Liver (tissue), 9 donors: ENCODE data around the gene FAM131B. TPM values are rescaled to one million over a fixed set of nuclear protein-coding genes. Genes with fewer than 3 reads are reported as not detected.
A peak's percentile ranks its signal among the peaks of the same experiment; 100 is the strongest.

Experiments used
- DNase-seq: peaks from one replicate; pipeline ENCODE4 v3.0.0-alpha.2; 2017; ENCODE audit warnings: low spot score
- H3K27ac ChIP-seq, 2 donors: one replicate each; pipeline ENCODE4 v1.7.0; 2013; ENCODE audit warnings: inconsistent platforms in 2 of 2, low read length in 2 of 2, control low read depth in 1 of 2, low read depth in 1 of 2, mild to moderate bottlenecking in 1 of 2
- H3K27me3 ChIP-seq, 4 donors: one replicate each; pipeline versions ENCODE4 v1.6.1 to v1.7.0; 2013; ENCODE audit warnings: low read length in 3 of 4, inconsistent platforms in 1 of 4, mild to moderate bottlenecking in 1 of 4, moderate library complexity in 1 of 4; ENCODE audit not compliant: control insufficient read depth in 4 of 4, insufficient read depth in 4 of 4
- H3K36me3 ChIP-seq, 4 donors: one replicate each; pipeline versions ENCODE4 v1.6.1 to v1.7.0; 2013; ENCODE audit warnings: low read length in 3 of 4, mild to moderate bottlenecking in 3 of 4, low read depth in 1 of 4, moderate library complexity in 1 of 4; ENCODE audit not compliant: control insufficient read depth in 4 of 4, insufficient read depth in 3 of 4
- H3K4me1 ChIP-seq, 4 donors: one replicate each; pipeline versions ENCODE4 v1.6.1 to v1.7.0; 2013; ENCODE audit warnings: low read length in 3 of 4, mild to moderate bottlenecking in 3 of 4, moderate library complexity in 1 of 4; ENCODE audit not compliant: control insufficient read depth in 4 of 4, insufficient read depth in 4 of 4
- H3K4me3 ChIP-seq, 3 donors: one replicate each; pipeline versions ENCODE4 v1.6.1 to v1.7.0; 2013; ENCODE audit warnings: low read length in 3 of 3, control low read depth in 1 of 3, low read depth in 1 of 3, mild to moderate bottlenecking in 1 of 3
- H3K9ac ChIP-seq, 2 donors: one replicate each; pipeline ENCODE4 v1.7.0; 2013; ENCODE audit warnings: low read length in 2 of 2, mild to moderate bottlenecking in 2 of 2, moderate library complexity in 2 of 2, control low read depth in 1 of 2, low read depth in 1 of 2
- H3K9me3 ChIP-seq, 4 donors: one replicate each; pipeline versions ENCODE4 v1.6.1 to v1.7.0; 2013; ENCODE audit warnings: low read length in 3 of 4; ENCODE audit not compliant: control insufficient read depth in 4 of 4
- CTCF ChIP-seq: fragments of 150-350 bp; IDR thresholded peaks from 2 replicates; pipeline ENCODE4 v1.5.1; 2017; ENCODE audit warnings: improper control_type of control experiment, low read depth, low read length; ENCODE audit not compliant: missing input control
- FOXA2 ChIP-seq: IDR thresholded peaks from 2 replicates; pipeline ENCODE4 v1.6.1; 2016; ENCODE audit warnings: antibody characterized with exemption
- HNF4G ChIP-seq: IDR thresholded peaks from 2 replicates; pipeline ENCODE4 v1.6.1; 2016; ENCODE audit warnings: antibody characterized with exemption
- JUND ChIP-seq, 2 donors: IDR thresholded peaks; 2 replicates each; pipeline ENCODE4 v1.6.1; 2016; ENCODE audit warnings: antibody characterized with exemption in 2 of 2
- MAX ChIP-seq: IDR thresholded peaks from 2 replicates; pipeline ENCODE4 v1.6.1; 2016; ENCODE audit warnings: antibody characterized with exemption
- NR2F2 ChIP-seq: IDR thresholded peaks from 2 replicates; pipeline ENCODE4 v1.6.1; 2016; ENCODE audit warnings: antibody characterized with exemption
- RAD21 ChIP-seq, 2 donors: IDR thresholded peaks; 2 replicates each; pipeline ENCODE4 v1.6.1; 2016; ENCODE audit warnings: antibody characterized with exemption in 2 of 2, mild to moderate bottlenecking in 2 of 2
- RXRA ChIP-seq, 2 donors: IDR thresholded peaks; 2 replicates each; pipeline ENCODE4 v1.6.1; 2017 to 2018; ENCODE audit warnings: antibody characterized with exemption in 2 of 2, mild to moderate bottlenecking in 1 of 2
- SP1 ChIP-seq: IDR thresholded peaks from 2 replicates; pipeline ENCODE4 v1.6.1; 2018; ENCODE audit warnings: antibody characterized with exemption, mild to moderate bottlenecking
- TAF1 ChIP-seq: conservative IDR thresholded peaks from 2 replicates; pipeline ENCODE4 v1.6.1; 2016; ENCODE audit warnings: antibody characterized with exemption, mild to moderate bottlenecking
- YY1 ChIP-seq: IDR thresholded peaks from 2 replicates; pipeline ENCODE4 v1.6.1; 2016; ENCODE audit warnings: antibody characterized with exemption, mild to moderate bottlenecking
- WGBS: extraction: QIAGEN DNeasy Blood & Tissue Kit; methylation state at CpG from one replicate; pipeline ENCODE4 v1.1.7; 2013; 5-methylcytosine and 5-hydroxymethylcytosine counted together
- polyA plus RNA-seq, 2 donors: library from polyadenylated mRNA; stranded (reverse) in 1 of 2; unstranded in 1 of 2; fragments of 200-250 nt in 1 of 2; fragments of >200 nt in 1 of 2; fragmentation: Nextera tagmentation in 1 of 2; extraction: Ambion mirVana in 1 of 2; gene quantifications; one replicate each; pipeline versions ENCODE4 v1.2.1 to v1.2.3, GENCODE V29; 2013 to 2015
- total RNA-seq, 2 donors: library from RNA; depleted of rRNA; stranded (reverse); fragments of >200 nt; gene quantifications; one replicate each; pipeline ENCODE4 v1.2.3, GENCODE V29; 2014
- TF ChIP-seq, protein P1 (sequence below): IDR thresholded peaks from 2 replicates; pipeline ENCODE4 v1.6.1; 2016; ENCODE audit warnings: antibody characterized with exemption, mild to moderate bottlenecking
- TF ChIP-seq, protein P2 (sequence below): IDR thresholded peaks from 2 replicates; pipeline ENCODE4 v1.6.1; 2016; ENCODE audit warnings: antibody characterized with exemption
- donor health status: healthy.
- donor health status: healthy.
- donor health status: healthy.
- donor health status: healthy.
- donor health status: healthy.

Gene FAM131B
- total and polyA plus RNA-seq, 4 donors: 0.06 to 0.14 (median 0.08) TPM; not detected in 1

- TF ChIP-seq CTCF (no peak), RAD21 (IDR thresholded peaks at IDR 0.05) (no peak), NR2F2 (peak; percentile 72)
Observed at GRCh38 chr7:143391462-143392404, 29.2 kb upstream of the FAM131B start (continued).

DNA sequence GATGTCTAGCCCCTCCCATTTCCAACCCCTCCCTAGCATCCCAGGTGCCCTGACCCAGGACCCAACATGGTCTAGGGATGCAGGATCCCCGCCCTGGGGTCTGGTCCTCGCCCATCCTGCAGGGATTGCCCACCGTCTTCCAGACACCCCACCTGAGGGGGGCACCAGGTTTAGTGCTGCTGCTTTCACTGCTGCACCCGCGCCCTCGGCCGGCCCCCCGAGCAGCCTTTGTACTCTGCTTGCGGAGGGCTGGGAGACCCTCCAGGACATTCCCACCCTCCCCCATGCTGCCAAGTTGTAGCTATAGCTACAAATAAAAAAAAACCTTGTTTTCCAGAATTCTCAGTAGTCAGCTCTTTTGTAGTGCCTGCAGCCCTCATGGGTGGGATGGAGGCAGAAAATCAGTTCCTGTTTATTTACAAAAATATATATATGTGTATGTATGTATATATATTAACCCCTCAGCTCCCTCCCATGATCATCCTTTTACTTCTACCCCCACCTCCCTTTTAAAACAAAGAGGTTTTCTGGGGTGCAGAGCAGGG, 28.3 kb upstream of the FAM131B start:
- WGBS: 95% methylated on average over 9 of the region's 9 CpGs
- Histone ChIP-seq H3K9me3 (no peaks in the 10 kb centered on the region), H3K9ac (no peak overlapping the region), H3K4me3 (no peak overlapping the region), H3K27me3 (no peaks in the 10 kb centered on the region), H3K36me3 (peaks cover 12 to 31% (median 18%) of the 10 kb centered on the region in 4 donors), H3K4me1 (peaks cover 34 to 68% (median 62%) of the 10 kb centered on the region in 4 donors), H3K27ac (peak overlapping the region in 1 of 2 donors; percentile 28)
- DNase-seq: no peak
- TF ChIP-seq, protein P1, sequence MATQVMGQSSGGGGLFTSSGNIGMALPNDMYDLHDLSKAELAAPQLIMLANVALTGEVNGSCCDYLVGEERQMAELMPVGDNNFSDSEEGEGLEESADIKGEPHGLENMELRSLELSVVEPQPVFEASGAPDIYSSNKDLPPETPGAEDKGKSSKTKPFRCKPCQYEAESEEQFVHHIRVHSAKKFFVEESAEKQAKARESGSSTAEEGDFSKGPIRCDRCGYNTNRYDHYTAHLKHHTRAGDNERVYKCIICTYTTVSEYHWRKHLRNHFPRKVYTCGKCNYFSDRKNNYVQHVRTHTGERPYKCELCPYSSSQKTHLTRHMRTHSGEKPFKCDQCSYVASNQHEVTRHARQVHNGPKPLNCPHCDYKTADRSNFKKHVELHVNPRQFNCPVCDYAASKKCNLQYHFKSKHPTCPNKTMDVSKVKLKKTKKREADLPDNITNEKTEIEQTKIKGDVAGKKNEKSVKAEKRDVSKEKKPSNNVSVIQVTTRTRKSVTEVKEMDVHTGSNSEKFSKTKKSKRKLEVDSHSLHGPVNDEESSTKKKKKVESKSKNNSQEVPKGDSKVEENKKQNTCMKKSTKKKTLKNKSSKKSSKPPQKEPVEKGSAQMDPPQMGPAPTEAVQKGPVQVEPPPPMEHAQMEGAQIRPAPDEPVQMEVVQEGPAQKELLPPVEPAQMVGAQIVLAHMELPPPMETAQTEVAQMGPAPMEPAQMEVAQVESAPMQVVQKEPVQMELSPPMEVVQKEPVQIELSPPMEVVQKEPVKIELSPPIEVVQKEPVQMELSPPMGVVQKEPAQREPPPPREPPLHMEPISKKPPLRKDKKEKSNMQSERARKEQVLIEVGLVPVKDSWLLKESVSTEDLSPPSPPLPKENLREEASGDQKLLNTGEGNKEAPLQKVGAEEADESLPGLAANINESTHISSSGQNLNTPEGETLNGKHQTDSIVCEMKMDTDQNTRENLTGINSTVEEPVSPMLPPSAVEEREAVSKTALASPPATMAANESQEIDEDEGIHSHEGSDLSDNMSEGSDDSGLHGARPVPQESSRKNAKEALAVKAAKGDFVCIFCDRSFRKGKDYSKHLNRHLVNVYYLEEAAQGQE: no peak
- TF ChIP-seq, protein P2, sequence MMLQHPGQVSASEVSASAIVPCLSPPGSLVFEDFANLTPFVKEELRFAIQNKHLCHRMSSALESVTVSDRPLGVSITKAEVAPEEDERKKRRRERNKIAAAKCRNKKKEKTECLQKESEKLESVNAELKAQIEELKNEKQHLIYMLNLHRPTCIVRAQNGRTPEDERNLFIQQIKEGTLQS: no peak
- TF ChIP-seq HNF4G (no peak), MAX (no peak), FOXA2 (no peak), RXRA (IDR thresholded peaks at IDR 0.05) (no peak), JUND (IDR thresholded peaks at IDR 0.05) (no peak), TAF1 (no peak), SP1 (no peak), YY1 (no peak), RAD21 (IDR thresholded peaks at IDR 0.05) (no peak)
